Measurements from ENCODE around the gene TESPA1.
"Not testable (repeated sequence)": the region's sequence is repeated elsewhere in the genome, so short reads cannot be mapped to it uniquely, and the experiment has no call there.

The TESPA1 gene

GRCh38 chr12:54945082-54945481 lies 39.5 kb downstream of the TESPA1 start:
- DNase-seq: no peak

DNA sequence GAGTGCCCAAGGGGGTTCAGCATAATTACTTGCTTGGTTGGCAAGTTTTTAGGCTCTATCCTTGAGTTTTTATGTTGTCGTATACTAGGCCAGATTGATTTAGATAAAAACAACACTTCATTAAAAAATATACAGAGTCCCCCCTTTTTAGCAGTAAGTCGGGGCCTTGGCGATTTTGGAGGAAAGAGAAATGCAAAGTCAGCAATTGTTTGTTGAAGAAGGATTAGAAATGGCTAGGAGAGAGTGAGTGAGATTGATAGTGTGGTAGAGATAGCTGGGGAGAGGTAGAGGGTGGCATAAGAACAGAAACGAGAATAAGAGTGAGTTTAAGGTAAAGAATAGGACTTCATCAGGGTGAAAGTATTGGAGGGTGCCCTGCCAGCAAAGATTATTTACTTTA lies 41.3 kb downstream of the TESPA1 start:
- not testable (repeated sequence) for DNase-seq

DNA sequence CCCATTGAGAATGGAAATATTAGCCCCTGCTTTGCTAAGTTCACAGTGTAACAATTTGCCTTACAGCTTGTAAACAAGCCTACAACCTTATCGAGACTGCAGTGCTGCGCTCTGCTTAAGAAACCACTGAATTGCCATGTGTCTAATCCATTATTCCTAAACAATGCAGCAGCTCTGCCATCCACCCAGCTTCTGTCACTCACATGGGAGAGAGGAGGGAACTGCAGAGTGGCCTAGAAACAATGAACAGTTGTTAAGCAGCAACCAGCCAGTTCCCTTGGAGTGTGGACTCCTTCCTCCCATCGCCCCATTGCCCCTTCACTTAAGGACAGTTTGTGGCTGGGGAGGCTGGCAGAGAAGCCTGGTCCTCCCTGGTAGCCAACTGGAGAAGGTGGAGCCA lies 42.9 kb downstream of the TESPA1 start:
- DNase-seq: no peak

GRCh38 chr12:54940727-54941315 lies 43.7 kb downstream of the TESPA1 start:
- no peak for DNase-seq

GRCh38 chr12:54937929-54938328 lies 46.6 kb downstream of the TESPA1 start:
- no peak for DNase-seq

DNA sequence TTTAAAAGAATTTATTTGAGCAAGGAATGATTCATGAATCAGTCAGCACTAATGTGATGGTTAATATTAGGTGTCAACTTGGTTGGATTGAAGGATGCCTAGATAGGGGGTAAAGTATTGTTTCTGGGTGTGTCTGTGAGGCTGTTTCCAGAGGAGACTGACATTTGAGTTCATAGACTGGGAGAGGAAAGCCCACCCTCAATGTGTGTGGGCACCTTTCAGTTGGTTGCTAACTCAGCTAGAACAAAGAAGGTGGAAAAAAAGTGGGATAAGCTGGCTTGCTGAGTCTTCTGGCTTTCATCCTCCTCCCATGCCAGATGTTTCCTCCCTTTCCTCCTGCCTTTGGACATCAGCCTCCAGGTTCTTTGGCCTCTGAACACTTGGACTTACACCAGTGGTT lies 47.2 kb downstream of the TESPA1 start:
- no peak for DNase-seq

DNA sequence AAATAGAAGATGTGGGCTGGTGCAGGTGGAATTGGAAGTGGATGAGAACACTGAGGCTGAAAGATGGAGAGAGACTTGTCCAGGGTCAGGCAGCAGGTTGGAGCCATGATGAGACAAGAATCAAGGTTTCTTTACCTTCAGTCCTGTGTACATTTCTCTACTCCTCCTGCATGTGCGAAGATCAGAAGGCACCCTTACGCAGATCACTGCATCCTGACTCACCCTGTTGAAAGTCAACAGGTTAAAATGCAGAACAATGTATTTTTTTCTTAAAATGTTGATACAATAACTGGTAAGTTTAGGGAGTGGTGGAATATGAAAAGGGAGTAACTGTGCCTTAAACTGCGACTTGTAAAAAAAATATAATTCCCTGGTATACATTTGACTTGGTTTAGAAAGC lies 47.8 kb downstream of the TESPA1 start:
- no peak for DNase-seq

GRCh38 chr12:54935235-54935951 lies 49.2 kb downstream of the TESPA1 start:
- DNase-seq: no peak

GRCh38 chr12:54934419-54934818 lies 50.1 kb downstream of the TESPA1 start:
- DNase-seq: no peak

DNA sequence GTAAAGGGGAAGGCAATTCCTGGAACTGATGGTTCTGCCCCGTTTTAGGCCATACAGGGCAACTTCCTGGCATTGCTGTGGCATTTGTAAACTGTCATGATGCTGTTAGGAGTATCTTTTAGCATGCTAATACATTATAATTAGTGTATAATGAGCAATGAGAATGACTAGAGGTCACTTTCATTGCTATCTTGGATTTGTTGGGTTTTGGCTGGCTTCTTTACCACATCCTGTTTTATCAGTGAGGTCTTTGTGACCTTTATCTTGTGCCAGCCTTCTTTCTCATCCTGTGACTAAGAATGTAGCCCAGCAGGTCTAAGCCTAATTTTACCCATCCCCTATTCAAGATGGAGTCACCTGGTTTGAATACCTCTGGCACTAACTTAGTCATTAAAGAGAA lies 51.2 kb downstream of the TESPA1 start:
- no peak for DNase-seq

DNA sequence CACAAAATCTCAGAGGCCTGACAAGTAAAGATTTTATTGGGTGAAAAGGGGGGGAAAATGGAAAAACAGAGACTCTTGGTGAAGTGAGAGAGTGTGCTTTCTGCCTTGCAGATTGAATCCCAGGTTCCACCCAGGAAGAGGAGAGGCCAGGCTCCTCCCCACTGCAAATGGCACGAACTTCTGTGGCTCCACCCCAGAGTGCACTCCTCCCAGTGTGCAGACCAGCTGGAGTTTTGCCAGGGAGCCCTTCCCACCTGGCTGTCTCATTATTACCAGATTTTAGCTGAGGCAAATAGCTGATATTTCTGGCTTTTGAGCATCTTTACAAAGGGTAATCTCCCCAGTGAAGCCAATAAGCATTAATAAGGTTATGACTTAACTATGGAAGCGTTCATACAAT lies 51.9 kb downstream of the TESPA1 start:
- no peak for DNase-seq

DNA sequence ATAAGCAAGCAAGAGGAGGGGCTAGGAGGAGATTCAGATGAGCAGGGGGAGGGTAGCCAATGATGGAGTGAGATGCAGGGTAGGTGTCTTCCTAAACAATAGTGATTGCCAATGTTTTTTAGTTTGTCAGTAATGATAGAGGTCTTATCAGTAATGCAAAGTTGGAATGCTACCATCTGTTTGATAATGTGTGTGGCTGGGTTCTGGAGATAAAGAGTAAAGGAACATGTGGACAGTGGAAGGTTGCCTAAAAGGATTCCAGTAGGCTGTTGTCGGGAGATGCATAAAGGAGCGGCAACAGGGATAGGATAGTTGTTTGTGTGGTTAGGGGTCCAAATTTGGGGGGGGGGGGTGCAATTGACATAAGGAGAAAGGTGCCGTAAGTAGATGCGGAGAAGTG lies 52.5 kb downstream of the TESPA1 start:
- no peak for DNase-seq

- no peak for DNase-seq
Measured at GRCh38 chr12:54929998-54930397, 54.6 kb downstream of the TESPA1 start.

DNA sequence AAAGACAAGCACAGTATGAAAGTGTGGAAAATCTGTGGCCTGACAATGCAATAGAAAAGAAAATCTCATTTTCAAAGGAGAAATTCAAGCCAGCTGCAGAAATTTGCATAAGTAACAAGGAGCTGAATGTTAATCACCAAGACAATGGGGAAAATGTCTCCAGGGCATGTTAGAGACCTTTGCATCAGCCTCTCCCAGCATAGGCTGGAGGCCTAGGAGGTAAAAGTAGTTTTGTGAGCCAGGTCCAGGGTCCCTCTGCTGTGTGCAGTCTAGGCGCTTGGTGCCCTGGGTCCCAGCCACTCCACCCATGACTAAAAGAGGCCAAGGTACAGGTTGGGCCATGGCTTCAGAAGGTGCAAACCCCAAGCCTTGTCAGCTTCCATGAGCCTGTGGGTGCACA lies 58.3 kb downstream of the TESPA1 start:
- DNase-seq: no peak

DNA sequence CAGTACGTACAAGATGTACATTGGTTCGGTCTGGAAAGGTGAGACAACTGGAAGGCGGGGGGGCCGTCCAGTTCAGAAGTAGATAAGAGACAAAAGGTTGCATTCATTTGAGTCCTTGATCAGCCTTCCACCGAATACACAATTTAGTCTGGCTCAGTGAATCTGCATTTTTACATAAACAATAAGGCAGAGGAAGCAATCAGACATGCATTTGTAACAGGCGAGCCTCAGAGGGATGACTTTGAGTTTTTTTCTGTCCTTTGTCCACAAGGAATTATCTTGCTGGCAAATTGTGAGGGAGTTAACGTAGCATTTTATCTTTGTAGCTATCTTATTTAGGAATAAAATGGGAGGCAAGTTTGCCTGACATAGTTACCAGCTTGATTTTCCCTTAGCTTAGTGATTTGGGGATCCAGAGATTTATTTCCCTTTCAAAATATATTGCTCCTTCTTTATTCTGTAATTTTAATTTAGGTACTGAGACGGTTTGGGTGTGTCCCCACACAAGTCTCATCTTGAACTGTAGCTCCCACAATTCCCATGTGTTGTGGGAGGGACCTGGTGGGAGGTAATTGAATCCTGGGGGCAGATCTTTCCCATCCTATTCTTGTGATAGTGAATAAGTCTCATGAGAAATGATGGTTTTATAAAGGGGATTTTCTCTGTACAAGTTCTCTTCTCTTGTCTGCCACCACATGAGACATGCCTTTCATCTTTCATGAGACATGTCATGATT lies 59.4 kb downstream of the TESPA1 start:
- DNase-seq: no peak

DNA sequence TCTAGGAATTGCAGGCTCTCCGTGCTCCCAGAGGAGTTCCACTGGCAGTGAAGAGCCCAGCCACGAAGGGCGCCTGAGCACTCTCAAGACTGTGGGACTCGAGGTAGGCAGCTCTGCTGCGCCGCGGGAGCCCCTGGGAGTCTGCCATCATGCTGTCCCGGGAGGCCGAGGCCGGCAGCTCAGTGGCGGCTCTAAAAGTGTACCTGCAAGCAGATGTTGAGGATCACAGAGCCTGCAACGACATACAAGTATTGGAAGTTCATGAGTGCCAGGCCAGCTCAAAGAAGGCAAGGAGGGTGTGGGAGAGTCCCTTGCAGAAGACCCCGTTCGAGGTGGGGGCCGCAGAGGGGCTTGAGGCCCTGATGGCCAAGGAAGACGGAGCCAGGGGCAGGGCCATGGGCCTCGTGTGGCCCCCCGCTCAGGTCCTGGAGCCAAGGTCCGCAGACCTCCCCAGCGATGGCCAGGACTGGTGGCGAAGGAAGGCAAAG lies 67.5 kb downstream of the TESPA1 start:
- no peak for DNase-seq

All from activated T-cell treated with anti-CD3 and anti-CD28 coated beads, Interleukin-2, amount 50 U/mL, for 1 hour (primary cell).